CD4-positive, alpha-beta T cell treated with Interleukin-21 for 1 hour (primary cell): Measurements from ENCODE around the gene VRK3.

Source experiments
- DNase-seq: peaks from one replicate; pipeline ENCODE4 v3.0.0-alpha.2; 2020

The VRK3 gene

DNA sequence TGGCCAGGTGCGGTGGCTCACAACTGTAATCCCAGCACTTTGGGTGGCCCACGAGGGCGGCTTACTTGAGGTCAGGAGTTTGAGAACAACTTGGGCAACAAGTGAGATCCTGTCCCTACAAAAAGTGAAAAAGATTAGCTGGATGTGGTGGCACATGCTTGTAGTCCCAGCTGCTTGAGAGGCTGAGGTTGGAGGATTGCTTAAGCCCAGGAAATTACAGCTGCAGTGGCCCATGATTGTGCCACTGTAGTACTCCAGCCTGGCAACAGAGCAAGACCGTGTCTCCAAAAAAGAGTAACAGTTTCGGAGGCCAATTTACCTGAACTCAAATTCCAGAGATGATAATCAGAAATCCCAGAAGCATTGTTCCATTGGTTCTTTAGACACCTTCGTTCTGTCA, 5.1 kb upstream of the VRK3 start:
- DNase-seq: no peak

DNA sequence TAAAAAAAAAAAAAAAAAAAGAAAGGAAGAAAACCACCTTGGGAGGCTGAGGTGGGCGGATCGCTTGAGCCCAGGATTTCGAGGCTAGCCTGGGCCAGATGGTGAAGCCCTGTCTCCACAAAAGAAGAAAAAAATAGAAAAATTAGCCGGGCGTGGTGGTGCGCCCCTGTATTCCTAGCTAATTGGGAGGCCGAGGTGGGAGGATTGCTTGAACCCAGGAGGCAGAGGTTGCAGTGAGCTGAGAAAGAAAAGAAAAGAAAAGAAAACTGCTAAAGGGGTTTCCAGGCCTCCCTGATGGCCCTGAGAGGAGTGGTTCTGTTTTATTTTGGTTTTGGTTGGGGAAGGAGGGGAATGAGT, 1.4 kb upstream of the VRK3 start:
- DNase-seq: no peak

DNA sequence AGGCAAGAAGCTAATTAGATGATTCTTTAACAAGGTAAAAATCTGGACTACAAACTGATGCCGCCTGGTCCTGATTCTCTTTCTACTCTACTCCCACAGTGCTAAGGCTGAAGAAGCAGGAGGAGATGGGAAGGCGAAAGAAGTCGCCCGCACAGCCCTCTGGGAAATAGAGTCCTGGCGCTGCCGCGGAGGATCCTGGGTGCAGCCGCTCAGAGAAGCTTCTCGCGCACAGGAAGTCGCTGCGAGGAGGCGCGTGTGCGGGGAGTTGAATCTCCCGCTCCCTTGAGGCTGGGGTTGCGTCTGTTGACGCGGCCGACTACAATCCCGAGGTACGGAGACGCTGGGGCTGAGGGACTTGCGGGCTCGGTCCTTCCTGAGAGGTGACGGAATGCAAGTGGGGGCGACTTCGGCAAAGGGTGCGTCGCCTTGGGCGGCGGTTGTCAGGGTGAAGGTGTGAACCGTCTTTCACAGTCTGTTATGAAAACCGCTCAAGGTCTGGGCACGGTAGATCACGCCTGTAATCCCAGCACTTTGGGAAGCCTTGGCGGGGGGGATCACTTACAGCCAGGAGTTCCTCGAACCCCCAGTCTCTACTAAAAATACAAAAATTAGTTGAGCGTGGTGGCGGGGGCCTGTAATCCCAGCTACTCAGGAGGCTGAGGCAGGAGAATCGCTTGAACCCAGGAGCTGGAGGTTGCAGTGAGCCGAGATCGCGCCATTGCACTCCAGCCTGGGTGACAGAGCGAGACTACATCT, 800 bp upstream of the VRK3 start, which contains the start of gene ZNF473:
TSS of gene ZNF473 (plus strand) at position 212 of the 756 bp plus-strand sequence. CDS start 5,078 bp downstream, outside the sequence.
- peak; percentile 95 for DNase-seq

DNA sequence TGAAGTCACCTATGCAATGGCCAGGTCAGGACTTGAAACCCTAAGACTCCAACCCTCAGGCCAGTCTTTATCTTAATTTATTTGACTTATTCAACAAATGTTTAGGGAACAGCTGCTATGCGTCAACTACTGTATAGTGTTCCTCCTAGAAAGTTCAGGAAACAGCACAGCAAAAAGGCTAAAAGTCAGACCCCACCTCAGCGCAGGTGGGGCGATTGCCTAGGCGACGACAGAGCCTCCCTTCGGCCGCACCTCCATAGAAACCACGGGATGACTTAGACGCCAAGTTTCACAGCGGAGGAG, 502 bp downstream of the VRK3 start:
- no peak for DNase-seq

DNA sequence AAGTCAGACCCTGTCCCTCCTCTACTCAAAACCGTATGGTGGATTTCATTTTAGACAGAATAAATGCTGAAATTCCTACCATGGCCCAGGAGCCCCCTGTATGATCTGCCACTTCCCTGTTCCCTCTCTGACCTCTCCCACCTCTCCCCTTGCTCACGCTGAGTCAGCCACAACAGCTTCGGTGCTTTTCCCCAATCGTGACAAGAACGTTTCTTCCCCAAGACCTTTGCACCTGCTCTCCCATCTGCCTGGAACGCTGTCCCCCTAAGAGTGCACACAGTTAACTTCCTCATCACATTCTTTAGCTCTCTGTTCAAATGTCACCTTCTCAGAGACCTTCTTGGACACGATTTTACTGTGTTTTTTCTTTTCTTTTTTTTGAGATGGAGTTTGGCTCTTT, 2.3 kb downstream of the VRK3 start:
- no peak for DNase-seq

DNA sequence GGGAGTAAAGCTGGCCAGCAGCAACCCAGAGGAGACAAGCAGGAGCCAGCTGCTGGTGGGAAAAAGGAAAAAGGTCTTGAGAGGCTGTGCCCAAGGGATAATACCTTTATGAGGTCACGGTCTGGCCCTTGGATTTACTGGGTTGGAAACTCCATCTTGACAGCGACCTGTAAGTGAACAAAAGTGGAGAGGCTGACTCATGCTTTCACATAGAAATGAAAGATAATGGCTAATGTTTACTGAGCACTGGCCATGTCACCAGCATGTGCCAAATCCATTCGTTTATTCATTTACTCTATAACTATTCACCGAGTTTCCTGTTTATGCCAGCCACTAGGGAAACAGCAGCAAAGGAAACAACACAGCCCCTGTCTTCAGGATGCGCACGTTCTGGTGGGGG, 4.7 kb downstream of the VRK3 start:
- DNase-seq: no peak

DNA sequence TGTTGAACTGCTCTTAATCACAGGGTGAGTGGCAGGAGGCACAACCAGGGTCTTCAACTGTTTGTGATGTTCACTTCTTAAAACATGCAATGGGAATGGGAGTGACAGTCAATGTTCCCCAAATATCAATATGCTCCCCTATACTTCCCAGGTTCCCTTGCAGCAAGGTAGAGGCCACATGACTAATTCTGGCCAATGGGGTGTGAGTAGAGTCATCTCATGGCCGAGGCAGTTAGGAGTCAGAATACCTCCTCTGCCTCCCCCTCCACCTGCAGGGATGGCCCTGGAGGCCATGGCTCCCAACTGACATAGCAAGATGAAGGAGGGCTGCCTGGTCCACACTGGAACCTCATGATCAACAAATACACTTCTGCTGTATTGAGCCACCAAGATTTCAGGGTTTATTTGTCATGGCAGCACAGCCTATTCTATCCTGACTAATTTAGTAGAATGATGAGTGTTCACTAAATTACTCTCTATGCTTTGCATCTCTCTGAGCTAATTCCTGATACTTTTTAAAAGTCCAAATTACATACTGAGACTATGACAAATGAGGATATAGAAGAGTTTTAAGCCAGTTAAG, 8.9 kb downstream of the VRK3 start:
- DNase-seq: no peak

DNA sequence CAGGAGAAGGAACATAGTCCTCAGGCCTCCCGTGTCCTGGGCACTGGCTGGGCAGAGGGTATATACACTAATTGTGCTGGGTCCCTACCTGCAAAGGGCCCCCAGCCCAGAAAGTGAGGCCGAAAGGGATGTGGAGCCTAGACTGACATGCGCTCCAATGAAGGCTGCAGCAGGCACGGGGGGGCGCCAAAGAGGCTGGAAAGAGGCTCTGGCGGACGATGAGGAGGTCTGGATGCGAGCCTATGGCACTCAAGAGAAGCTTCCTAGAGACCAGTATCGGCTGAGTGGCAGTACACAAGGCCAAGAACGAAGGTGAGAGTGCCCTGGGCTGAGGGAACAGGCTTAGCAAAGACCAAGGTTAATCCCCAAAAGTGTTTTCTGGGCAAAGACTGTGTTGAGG, 16.6 kb downstream of the VRK3 start:
- DNase-seq: no peak

DNA sequence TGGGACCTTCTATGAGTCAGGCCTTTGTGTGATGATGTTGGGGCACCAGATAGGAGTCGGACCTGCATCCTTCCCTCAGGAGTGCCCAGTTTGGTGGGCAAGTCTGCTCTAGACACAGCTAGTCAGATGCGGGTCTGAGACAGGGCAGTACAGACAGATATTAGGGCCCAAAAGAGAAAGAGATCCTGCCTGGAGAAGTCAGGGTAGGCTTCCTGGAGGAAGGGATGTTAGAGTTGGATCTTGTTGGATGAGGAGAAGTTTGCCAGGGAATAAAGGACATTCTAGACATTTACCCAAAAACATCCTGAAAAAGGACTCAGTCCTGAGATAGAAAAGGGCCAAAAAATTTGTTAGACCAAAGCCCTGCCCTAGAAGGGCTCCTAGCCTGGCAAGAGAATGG, 17.2 kb downstream of the VRK3 start:
- DNase-seq: no peak

DNA sequence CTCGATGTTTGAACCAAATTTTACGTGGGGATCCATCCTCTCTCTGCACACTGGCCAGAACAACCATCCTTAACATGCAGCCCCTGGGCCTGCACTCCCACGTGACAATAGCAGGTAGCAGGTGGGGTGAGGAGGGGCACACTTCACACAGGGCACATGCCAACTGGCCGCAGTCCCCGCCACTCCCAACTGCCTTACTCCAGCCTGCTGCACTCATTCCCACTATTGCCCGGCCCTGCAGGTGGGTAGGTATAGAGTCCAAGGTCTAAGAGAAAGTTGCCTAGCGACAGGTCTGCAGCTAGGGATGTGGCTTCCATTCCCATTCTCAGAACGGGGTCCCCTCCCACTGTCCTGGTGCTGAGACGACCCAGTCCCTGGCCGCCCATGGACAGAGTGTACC, 18.0 kb downstream of the VRK3 start:
- no peak for DNase-seq

DNA sequence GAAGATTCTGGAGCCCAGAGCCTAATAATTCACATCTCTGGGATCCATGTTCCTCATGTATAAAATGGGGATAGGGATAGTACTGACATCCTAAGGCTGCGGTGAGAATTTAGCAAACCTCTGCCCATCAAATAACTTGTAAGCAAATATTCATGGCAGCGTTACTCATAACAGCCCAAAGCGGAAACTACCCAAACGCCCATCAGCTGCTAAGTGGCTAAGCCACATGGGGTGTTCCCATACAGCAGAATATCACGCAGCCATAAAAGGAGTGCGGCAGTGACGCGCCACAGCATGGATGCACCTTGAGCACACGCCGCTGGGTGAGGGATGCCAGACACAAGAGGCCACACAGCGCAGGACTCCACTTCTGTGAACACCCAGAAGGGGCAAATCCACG, 19.7 kb downstream of the VRK3 start:
- DNase-seq: no peak

DNA sequence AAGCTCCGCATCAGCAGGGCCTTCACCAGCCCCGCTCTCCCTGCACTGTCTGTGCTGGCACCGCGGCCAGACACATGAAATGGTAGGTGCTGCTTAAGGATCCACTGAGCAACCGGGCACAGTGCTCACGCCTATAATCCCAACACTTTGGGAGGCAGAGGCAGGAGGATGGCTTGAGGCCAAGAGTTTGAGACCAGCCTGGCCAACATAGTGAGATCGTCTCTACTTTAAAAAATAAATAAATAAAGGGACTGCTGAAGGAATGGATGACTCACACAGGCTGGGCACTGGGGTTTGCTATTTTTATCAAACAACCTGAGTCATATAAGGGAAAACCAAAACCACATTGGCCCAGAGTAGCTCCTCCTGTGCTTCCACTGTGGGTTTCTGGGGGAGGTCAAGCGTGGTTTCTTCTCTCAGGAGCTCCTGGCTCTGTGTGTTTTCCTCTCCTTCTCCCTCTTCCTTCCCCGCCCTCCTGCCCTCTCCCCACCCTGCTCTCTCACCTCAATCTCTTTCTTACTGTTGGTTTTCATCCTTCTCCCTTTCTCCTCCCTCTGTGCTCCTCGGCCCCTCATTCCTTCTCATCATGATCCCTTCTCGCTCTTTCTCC, 21.3 kb downstream of the VRK3 start:
- DNase-seq: peak; percentile 14

DNA sequence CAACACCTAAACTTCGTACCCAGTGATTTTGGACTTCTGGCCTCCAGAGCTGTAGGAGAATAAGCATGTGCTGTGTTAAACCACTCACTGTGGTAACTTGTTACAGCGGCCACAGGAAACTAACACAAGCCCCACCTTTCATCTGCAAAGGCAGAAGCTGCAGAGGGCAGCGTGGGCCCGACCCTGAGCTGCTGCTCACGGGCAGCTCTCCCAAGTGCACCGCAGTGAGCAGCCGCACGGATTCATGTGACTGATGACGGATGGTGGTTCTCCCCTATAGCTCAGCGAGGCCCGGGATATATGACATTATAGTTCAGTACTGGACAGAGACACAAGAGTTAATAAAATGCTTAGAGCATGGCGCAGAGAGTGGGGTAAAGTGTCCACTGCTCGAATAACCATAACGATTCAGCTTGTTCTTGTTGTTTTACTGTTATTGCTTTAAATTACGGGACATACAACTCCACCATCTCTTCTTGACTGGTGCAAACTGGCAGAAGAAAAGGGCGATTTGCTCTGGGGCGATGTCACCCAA, 21.9 kb downstream of the VRK3 start:
- no peak for DNase-seq

DNA sequence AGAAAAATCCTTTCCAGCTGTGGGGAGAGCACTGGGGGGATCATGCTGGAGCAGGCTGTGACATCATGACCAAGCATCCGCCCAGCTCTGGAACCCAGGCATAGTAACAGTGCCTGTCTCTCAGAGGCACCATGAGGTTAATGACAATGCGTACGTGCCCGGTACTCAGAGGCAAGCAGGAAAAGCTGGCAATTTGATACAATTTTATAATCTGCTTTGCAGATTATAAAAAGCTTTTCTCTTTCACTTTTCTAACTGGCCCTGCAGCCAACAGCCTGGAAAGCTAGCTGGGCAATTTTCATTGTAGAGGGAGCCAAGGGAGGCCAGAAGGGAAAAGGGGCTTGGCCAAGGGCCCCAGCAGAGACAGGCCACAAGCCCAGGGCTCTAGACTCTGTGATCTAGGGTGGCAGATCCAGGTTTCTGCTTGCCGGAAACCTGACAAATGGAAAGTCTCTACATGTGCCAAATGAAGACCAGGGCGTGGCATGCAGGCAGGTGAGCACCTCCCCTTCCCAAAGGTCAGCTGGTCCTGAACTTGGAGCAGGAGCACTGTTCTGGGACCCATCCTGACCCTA, 22.7 kb downstream of the VRK3 start:
- no peak for DNase-seq

DNA sequence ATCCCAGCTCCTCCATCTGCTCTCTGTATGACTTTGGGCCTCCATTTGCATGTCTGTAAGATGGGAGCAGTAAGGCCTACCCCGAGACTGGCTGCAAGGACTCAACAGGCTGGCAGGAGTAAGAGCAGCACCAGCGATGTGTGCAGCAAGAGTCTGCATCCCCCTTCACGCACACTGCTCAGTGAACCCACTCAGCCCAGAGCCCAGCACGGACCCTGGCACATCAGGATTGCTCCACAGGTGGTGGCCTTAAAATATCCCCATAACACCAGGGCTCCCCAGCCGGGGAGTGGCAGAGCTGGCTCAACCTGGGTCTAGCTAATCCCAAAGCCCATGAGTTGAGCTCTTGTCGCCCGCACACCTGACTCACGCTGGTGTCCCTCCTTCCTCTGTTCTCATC, 23.4 kb downstream of the VRK3 start:
- DNase-seq: no peak

DNA sequence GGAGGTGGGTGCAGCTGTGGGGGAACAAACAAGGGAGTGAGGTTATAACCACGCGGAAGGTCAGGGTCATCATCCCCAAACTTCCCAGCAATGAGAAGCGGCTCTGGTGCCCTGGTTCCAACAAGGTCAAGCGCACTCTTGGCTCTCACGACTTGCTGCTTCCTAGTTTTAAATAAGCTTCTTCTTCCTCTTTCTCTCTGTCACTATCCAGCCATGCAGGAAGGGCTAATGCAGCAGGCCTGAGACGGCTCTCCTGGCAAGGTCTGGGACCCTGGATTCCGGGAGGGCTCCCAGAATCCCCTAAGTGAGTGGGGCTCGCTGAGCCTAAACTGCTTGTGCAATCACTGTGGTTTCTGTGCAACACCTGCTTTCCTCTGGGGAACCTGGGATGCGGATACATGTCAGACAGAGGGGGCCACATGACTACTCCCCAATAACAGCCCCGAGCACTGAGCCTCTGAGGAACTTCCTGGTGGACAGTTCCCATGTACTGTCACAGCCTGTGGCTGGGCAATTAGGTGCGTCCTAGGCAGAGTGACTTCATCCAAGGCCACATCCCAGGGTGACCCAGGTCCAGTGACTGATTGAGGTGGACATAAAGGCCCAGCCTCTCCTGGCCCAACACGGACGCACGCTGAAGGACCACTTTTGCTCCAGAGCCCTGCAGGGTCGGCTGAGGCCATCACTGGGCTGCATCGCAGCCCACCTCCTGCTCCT, 24.2 kb downstream of the VRK3 start:
- no peak for DNase-seq

DNA sequence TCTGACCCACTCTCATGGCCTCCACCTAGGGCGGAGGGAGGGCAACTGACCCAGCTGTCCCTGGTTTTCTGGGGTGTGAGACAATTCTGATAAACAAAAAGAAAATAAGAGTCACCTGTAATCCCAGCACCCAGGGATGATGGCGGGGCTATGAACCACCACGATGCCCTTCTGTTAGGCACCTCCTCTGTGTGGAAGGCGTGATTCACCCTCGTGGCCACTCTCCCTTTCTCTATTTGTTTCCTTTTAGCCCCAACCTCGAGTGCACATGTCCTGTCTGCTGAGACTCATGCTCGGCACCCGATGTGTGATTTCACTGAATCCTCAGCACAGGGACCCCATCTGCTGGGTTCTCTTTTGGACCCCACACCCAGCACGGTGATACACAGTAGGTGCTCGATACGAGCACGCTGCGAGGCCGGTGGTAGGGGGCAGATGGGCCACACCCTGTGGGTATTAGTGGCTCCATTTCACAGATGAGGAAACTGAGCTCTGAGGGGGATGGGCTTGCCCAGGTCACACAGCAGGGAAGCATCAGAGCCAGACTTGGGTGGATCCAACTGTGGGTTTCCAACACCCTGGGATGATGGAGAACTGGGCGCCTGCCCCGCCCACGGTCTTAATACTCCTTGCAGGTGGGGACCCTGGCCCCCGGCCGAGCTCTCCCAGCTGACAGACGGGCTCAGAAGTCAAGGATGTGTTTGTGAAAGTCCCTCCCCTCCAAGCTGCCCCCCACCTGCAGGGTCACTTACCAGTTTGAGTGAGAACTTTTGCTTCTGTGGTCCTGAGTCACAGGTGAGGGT, 24.9 kb downstream of the VRK3 start:
- no peak for DNase-seq

DNA sequence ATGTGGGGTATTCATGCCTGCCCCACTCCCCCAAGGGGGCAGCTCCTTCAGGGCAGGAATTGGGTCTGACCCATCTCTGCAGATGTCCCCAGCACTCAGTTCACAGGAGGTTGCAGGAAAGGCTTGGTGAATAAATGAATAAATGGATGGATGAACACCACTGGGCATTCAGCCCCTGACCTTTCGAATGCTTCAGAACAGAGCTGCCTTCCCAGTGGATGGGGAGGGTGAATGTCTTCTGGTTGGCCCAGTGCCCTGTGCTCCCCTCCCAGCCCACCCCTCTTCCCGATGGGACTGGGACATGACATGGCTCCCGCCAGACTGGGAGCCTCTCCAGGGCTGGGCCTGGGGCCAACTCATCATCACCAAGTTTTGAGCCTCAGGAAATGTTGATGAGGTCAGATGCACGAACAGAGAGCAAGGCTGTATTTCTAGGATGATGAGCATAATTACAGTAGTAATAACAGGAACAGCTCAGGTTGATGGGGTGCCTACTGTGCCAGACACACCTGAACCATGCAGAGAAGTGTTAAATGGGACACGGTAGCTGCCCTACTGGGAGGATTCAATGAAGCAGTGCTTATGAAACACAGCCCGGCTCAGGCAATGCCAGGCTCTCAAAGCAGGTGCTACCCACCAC, 25.7 kb downstream of the VRK3 start:
- no peak for DNase-seq

DNA sequence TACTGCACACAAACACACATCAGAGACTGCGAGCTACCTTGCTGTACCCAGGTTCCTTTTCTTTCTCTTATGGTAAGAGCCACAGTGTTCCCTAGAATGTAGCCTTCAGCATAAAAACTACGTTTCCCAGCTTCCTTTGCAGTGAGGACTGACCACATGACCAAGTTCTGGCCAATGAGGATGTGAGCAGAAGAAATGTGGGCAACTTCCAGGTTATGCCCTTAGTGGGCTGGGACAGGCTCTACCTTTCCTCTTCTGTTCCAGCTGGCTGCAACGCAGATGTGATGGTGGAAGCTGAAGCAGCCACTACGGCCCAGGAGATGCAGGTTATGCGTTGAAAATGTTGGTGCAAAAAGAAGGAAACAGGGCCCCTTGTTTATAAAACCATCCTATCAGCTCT, 27.5 kb downstream of the VRK3 start:
- peak; percentile 44 for DNase-seq

DNA sequence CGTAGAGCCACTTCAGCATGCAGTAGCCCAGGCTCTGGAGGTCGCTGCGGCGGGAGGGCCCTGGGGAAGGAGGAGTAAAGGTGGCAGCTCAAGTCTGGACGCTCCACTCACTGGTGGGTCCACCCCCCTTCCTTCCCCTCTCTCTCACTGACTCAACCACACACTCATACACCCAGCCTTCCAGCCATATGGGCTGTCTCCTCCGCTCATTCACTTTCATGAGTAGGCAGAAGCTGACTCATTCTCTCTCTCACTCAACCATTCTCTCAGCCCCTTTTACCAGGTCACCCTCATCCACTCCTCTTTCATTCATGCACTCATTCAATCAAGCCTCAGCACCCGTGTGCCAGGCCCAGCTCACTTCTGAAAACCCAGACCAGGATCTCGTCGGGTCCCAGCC, 36.7 kb downstream of the VRK3 start:
- DNase-seq: no peak

DNA sequence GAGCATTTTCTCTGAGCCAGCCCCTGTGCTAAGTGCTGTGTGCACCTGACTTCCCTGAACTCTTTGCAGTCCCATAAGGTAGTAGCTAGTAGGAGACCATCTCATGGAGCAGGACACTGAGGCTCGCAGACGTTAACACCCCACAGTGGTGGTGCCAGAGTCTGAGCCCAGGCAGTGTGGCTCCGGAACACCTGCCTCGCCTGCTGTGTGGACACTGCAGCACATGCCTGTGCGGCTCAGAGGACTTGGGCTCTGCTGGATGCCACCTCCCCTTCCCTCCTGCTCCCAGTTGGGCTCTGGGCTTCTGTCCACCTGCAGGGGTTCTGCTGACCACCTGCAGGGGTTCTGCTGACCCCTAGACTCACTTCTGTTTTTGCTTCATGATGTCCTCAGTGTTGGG, 37.2 kb downstream of the VRK3 start:
- DNase-seq: no peak

DNA sequence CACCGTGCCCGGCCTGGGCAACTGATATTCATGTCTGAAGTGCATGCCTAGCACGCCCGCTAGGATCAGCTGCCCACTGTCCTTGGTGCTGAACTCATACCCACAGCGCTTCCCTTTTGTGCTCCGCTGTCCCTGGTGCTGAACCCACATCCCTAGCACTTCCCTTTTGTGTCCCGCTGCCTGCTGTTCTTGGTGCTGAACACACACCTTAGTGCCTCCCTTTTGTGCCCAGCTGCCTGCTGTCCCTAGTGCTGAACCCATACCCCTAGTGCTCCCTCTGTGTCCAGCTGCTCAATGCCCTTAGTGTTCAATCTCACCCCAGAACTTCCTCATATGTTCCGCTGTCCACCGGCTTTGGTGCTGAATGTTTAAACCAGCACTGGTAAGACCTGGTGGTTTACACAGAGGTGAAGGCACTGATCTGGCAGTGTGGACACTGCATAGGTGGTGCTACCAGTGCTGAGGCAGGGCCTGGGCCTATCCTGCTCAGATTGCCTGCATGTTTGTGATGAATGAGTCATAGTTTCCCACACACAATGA, 37.9 kb downstream of the VRK3 start:
- peak; percentile 84 for DNase-seq
